ENCODE measurements around the gene WWC1.

DNA sequence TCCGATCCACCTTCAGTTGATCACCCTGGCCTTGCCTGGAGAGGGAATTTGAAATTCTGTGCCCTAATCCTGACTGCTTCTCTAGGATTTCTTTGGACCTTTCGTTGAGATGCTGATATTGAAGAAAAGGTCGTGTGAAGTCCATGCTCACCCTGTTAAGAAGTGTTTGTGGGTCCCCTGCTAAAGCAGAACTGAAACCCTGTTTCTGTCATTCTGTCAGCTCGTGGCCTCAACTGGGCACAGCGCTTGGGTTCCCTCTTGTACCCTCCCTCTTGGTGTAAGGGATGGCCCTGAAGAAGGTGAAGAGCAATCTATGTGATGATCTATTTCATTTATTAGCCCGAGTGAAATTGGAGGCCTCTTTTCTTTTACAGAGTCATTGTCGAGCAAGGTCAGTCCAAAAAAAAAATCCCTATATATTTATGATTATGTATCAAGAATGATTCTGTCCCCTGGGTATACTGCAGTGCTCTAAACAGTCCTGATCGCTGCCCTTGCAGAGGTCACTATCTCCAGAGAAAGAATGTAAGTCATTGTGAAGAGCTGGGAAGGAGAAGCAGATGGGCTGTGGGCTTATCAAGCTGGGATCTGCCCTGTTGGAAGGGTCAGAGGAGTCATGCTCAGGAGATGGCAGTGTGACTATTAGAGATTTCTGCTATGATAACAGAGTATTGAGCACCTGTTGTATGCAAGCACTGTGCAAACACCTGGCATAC lies 56.1 kb downstream of the WWC1 start:
- TF ChIP-seq POLR2A (IDR thresholded peaks at IDR 0.05): no peak
- TF ChIP-seq, protein P1, sequence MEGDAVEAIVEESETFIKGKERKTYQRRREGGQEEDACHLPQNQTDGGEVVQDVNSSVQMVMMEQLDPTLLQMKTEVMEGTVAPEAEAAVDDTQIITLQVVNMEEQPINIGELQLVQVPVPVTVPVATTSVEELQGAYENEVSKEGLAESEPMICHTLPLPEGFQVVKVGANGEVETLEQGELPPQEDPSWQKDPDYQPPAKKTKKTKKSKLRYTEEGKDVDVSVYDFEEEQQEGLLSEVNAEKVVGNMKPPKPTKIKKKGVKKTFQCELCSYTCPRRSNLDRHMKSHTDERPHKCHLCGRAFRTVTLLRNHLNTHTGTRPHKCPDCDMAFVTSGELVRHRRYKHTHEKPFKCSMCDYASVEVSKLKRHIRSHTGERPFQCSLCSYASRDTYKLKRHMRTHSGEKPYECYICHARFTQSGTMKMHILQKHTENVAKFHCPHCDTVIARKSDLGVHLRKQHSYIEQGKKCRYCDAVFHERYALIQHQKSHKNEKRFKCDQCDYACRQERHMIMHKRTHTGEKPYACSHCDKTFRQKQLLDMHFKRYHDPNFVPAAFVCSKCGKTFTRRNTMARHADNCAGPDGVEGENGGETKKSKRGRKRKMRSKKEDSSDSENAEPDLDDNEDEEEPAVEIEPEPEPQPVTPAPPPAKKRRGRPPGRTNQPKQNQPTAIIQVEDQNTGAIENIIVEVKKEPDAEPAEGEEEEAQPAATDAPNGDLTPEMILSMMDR (IDR thresholded peaks at IDR 0.05 in 4 of 5, conservative IDR thresholded peaks at IDR 0.05 in 1 of 5): no peak
